GM18505 (cell line): Measurements from ENCODE around the gene RHOXF2B.
"Not testable (repeated sequence)": the region's sequence is repeated elsewhere in the genome, so short reads cannot be mapped to it uniquely, and the experiment has no call there.

Experiments
- ATAC-seq: cut with Tn5 transposase; IDR thresholded peaks from one replicate; pipeline ENCODE4 v1.9.1; 2021; ENCODE audit not compliant: unreplicated experiment
- POLR2A ChIP-seq: IDR thresholded peaks from 4 replicates; pipeline ENCODE4 v1.6.1; 2011; ENCODE audit warnings: borderline replicate concordance; ENCODE audit not compliant: insufficient read depth, insufficient read length; ENCODE audit errors: extremely low read depth

The RHOXF2B gene

GRCh38 chrX:120077590-120077989, at the start of gene RHOXF2B:
Gene RHOXF2B (minus strand): TSS chrX:120077690. CDS start chrX:120077552, 138 bp downstream.
- not testable (repeated sequence) for ATAC-seq

- no peak for ATAC-seq
- no peak for TF ChIP-seq POLR2A
These were observed 48.0 kb upstream of the RHOXF2B start for GRCh38 chrX:120125444-120125843.

- ATAC-seq, result no peak
- no peak for TF ChIP-seq POLR2A
These were observed 42.7 kb upstream of the RHOXF2B start for GRCh38 chrX:120120223-120120622.

GRCh38 chrX:120115438-120115963, 38.0 kb upstream of the RHOXF2B start, which contains the start of gene RHOXF1:
Gene RHOXF1 (minus strand): TSS chrX:120115913. CDS start chrX:120115862, 51 bp downstream.
- ATAC-seq, result no peak
- no peak for TF ChIP-seq POLR2A

- ATAC-seq, result no peak
- no peak for TF ChIP-seq POLR2A
These were observed 34.1 kb upstream of the RHOXF2B start for GRCh38 chrX:120111611-120112010.

GRCh38 chrX:120109378-120109777, 31.9 kb upstream of the RHOXF2B start:
- no peak for TF ChIP-seq POLR2A
- ATAC-seq, result no peak

- ATAC-seq, result not testable (repeated sequence)
These were observed 27.2 kb upstream of the RHOXF2B start for GRCh38 chrX:120104707-120105106.

- ATAC-seq, result not testable (repeated sequence)
These were observed 23.6 kb upstream of the RHOXF2B start for GRCh38 chrX:120101057-120101456.

GRCh38 chrX:120090208-120090607, 12.7 kb upstream of the RHOXF2B start:
- TF ChIP-seq POLR2A, result no peak
- no peak for ATAC-seq

GRCh38 chrX:120087289-120088017, 10.0 kb upstream of the RHOXF2B start:
- no peak for TF ChIP-seq POLR2A
- ATAC-seq, result no peak

GRCh38 chrX:120085553-120086185, 8.2 kb upstream of the RHOXF2B start:
- ATAC-seq, result not testable (repeated sequence)

- not testable (repeated sequence) for ATAC-seq
These were observed 11.3 kb downstream of the RHOXF2B start for GRCh38 chrX:120066169-120066568.

GRCh38 chrX:120042712-120043111, 34.8 kb downstream of the RHOXF2B start:
- ATAC-seq, result not testable (repeated sequence)

GRCh38 chrX:120042247-120042646, 35.2 kb downstream of the RHOXF2B start:
- peak; percentile 88 for ATAC-seq

- not testable (repeated sequence) for ATAC-seq
These were observed 37.3 kb downstream of the RHOXF2B start for GRCh38 chrX:120040176-120040575.

- not testable (repeated sequence) for ATAC-seq
These were observed 38.3 kb downstream of the RHOXF2B start for GRCh38 chrX:120039087-120039733.
